Suprapubic skin (tissue), 4 donors: ENCODE results near the gene FAM149A. TPM values are rescaled to one million over a fixed set of nuclear protein-coding genes. Genes with fewer than 3 reads are reported as not detected.

Experiments
- DNase-seq, 2 donors: peaks; one replicate each; pipeline ENCODE4 v3.0.0-alpha.2; 2019; ENCODE audit warnings: low spot score in 2 of 2
- H3K27ac ChIP-seq: fragments of 200-600 bp; sonication (generic); one replicate; pipeline ENCODE4 v1.5.1; 2019
- H3K27me3 ChIP-seq: fragments of 200-600 bp; sonication (generic); one replicate; pipeline ENCODE4 v1.5.1; 2019
- H3K36me3 ChIP-seq: fragments of 200-600 bp; sonication (generic); one replicate; pipeline ENCODE4 v1.5.1; 2019
- H3K4me1 ChIP-seq: fragments of 200-600 bp; sonication (generic); one replicate; pipeline ENCODE4 v1.5.1; 2019
- H3K4me3 ChIP-seq: fragments of 200-600 bp; sonication (generic); one replicate; pipeline ENCODE4 v1.5.1; 2019; ENCODE audit warnings: mild to moderate bottlenecking
- H3K9me3 ChIP-seq: fragments of 200-600 bp; sonication (generic); one replicate; pipeline ENCODE4 v1.5.1; 2019
- EP300 ChIP-seq: sonication (generic); formaldehyde crosslinking; IDR thresholded peaks from one replicate; pipeline ENCODE4 v1.6.1; 2017; ENCODE audit warnings: antibody characterized with exemption
- POLR2A ChIP-seq, 2 donors: fragments of 450-650 bp; IDR thresholded peaks; one replicate each; pipeline ENCODE4 v1.6.1; 2017; ENCODE audit warnings: antibody characterized with exemption in 2 of 2, mild to moderate bottlenecking in 2 of 2, moderate library complexity in 2 of 2
- POLR2AphosphoS5 ChIP-seq, 3 donors: sonication (generic); formaldehyde crosslinking; IDR thresholded peaks; one replicate each; pipeline ENCODE4 v1.6.1; 2017; ENCODE audit warnings: antibody characterized with exemption in 3 of 3
- WGBS: methylation state at CpG from one replicate; pipeline ENCODE4 v1.1.5; 2018; 5-methylcytosine and 5-hydroxymethylcytosine counted together
- total RNA-seq, 4 donors: library from RNA; depleted of rRNA; stranded (reverse); fragments of >200 nt; gene quantifications; one replicate each; pipeline ENCODE4 v1.1.0, GENCODE V29; 2016
- TF ChIP-seq, protein P1 (sequence below), 2 donors: fragments of 200-600 bp in 1 of 2; fragments of 450-650 bp in 1 of 2; sonication (generic) in 1 of 2; IDR thresholded peaks; one replicate each; pipeline ENCODE4 v1.5.1; 2016 to 2019; ENCODE audit warnings: antibody characterized with exemption in 2 of 2, mild to moderate bottlenecking in 1 of 2, moderate library complexity in 1 of 2

Gene FAM149A
- total RNA-seq, 4 donors from 2014 or later: 2.9 to 4.3 (median 3.8) TPM

DNA sequence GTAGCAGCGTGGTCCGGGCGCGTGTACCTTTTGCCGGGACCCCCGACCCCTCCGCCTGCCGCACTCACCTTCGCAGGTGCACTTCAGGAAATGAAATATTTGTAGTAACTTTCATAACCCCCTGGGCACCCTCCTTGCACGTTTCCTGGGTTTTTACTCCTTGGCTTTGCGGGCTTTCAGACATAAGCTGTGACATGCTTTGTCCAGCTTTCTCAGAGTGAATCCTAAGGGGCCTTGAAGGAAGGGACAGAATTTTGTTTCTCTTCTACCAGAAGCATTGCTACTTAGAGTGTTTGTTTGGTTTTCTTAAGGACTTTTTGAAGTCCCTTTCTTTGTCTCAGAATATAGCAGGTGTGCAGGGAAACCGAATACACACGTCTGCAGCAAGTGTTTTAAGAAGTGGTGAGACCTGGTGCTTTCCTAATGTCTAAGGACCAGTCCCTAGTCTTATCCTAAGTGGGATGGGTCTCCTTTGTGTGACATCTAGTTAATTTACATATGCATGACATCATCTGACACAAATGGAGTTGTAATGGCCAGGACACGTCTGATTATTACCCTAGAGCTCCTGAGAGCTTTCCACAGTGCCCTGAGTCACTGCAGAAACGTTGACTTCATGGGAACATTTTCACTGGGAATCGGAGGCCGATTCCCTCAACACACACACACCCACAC, 1.3 kb downstream of the FAM149A start:
- TF ChIP-seq POLR2A (IDR thresholded peaks at IDR 0.05) (no peak), EP300 (no peak), POLR2AphosphoS5 (IDR thresholded peaks at IDR 0.05) (no peak)
- TF ChIP-seq, protein P1, sequence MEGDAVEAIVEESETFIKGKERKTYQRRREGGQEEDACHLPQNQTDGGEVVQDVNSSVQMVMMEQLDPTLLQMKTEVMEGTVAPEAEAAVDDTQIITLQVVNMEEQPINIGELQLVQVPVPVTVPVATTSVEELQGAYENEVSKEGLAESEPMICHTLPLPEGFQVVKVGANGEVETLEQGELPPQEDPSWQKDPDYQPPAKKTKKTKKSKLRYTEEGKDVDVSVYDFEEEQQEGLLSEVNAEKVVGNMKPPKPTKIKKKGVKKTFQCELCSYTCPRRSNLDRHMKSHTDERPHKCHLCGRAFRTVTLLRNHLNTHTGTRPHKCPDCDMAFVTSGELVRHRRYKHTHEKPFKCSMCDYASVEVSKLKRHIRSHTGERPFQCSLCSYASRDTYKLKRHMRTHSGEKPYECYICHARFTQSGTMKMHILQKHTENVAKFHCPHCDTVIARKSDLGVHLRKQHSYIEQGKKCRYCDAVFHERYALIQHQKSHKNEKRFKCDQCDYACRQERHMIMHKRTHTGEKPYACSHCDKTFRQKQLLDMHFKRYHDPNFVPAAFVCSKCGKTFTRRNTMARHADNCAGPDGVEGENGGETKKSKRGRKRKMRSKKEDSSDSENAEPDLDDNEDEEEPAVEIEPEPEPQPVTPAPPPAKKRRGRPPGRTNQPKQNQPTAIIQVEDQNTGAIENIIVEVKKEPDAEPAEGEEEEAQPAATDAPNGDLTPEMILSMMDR (IDR thresholded peaks at IDR 0.05): no peak
- 32% methylated on average over 10 of the region's 17 CpGs for WGBS
- H3K4me1 ChIP-seq: peaks cover 16% of the 10 kb centered on the region
- peaks cover 8% of the 10 kb centered on the region for H3K27me3 ChIP-seq
- peak overlapping the region; percentile 65 for H3K4me3 ChIP-seq
- H3K36me3 ChIP-seq: no peaks in the 10 kb centered on the region
- H3K9me3 ChIP-seq: no peaks in the 10 kb centered on the region
- no peak for DNase-seq
- no peak overlapping the region for H3K27ac ChIP-seq

DNA sequence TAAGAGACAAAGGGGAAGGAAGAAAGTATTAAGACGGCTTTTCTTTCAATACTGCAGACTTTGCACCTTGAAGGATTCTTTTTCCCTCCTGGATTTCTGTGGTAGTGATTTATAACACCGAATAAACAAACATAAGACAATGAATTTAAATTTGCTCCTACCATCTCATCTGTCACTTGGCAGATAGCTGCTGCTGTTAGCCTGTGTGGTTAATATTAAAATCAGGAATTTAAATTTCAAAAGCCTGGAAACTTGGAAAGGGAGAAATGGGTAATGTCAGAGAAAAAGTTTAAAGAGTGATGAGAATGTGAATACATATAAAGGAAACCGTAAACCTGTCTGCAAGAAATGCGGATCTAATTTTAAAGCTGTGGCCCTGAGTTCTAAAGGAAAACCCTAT, 3.4 kb downstream of the FAM149A start:
- no peak for TF ChIP-seq POLR2AphosphoS5 (IDR thresholded peaks at IDR 0.05)
- no peak for TF ChIP-seq POLR2A (IDR thresholded peaks at IDR 0.05)
- H3K27me3 ChIP-seq: peaks cover 8% of the 10 kb centered on the region
- peaks cover 16% of the 10 kb centered on the region for H3K4me1 ChIP-seq
- 70% methylated on average over 4 of the region's 4 CpGs for WGBS
- no peaks in the 10 kb centered on the region for H3K9me3 ChIP-seq
- no peak for DNase-seq
- no peaks in the 10 kb centered on the region for H3K36me3 ChIP-seq
- H3K4me3 ChIP-seq: no peak overlapping the region
- no peak overlapping the region for H3K27ac ChIP-seq

DNA sequence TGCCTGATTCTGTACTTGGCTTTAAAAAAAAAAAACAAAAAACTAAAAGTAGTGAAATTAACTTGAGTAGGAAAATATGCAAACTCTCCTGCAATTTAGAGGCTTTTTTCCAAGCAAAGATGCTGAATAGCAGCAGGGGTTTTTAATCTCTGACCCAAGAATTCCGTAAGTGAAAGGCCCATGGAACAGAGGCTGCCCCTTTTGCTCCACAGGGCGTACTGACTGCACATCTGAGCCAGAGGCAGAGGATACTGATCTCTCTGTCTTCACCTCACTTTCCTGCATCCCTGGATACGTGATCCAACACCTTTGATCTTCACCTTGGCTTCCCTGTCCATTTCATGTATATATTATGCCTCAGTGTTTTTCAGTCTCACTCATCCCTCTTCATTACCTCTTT, 3.9 kb downstream of the FAM149A start:
- no peaks in the 10 kb centered on the region for H3K36me3 ChIP-seq
- TF ChIP-seq, protein P1 (IDR thresholded peaks at IDR 0.05): no peak
- TF ChIP-seq POLR2AphosphoS5 (IDR thresholded peaks at IDR 0.05): no peak
- no peak for TF ChIP-seq EP300
- TF ChIP-seq POLR2A (IDR thresholded peaks at IDR 0.05): no peak
- H3K4me1 ChIP-seq: peaks cover 16% of the 10 kb centered on the region
- no peak overlapping the region for H3K27ac ChIP-seq
- H3K9me3 ChIP-seq: no peaks in the 10 kb centered on the region
- peaks cover 8% of the 10 kb centered on the region for H3K27me3 ChIP-seq
- 81% methylated on average over 3 of the region's 3 CpGs for WGBS
- no peak overlapping the region for H3K4me3 ChIP-seq
- no peak for DNase-seq

DNA sequence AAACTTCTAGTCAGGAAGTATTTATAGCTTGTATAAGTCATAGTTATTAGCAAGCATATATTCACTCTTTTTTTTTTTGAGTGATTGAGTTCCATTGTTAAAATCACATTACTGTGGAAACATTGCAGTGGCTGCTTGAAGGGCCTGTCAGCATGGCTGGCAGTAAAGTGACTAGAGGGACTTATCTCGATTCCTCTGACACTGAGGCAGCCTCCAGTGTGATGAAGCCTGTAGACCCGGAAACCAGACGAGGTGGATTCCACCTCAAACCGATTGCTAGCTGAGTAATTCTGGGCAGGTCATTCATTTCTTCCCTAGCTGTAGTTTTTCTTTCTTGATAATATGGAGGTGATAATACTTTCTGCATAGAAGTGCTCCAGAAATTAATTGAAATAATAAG, 4.7 kb downstream of the FAM149A start:
- no peak for DNase-seq
- Histone ChIP-seq H3K4me1 (peaks cover 15% of the 10 kb centered on the region), H3K27ac (no peak overlapping the region), H3K27me3 (peaks cover 8% of the 10 kb centered on the region), H3K4me3 (no peak overlapping the region), H3K36me3 (no peaks in the 10 kb centered on the region), H3K9me3 (no peaks in the 10 kb centered on the region)
- no peak for TF ChIP-seq POLR2AphosphoS5 (IDR thresholded peaks at IDR 0.05)
- TF ChIP-seq, protein P1 (IDR thresholded peaks at IDR 0.05): no peak
- no peak for TF ChIP-seq EP300
- TF ChIP-seq POLR2A (IDR thresholded peaks at IDR 0.05): no peak
- 89% methylated on average over 4 of the region's 4 CpGs for WGBS

DNA sequence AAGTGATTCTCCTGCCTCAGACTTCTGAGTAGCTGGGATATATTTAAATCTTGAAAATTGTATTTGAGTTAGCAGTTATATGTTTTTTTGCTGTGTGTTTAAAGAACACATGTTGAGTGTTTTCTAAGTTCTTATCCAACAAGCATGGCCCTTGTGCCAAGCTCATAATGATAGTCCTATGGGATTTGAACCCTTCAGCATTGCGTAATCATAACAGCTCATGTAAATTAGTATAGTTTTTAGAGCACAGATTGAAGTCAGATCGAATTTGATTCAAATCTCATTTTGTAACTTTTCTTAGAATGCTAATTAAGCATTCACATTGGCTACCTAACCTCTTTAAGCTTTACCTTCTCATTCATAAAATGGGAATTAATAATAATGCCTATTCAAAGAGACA, 12.2 kb downstream of the FAM149A start:
- no peaks in the 10 kb centered on the region for H3K4me1 ChIP-seq
- no peak for TF ChIP-seq POLR2A (IDR thresholded peaks at IDR 0.05)
- TF ChIP-seq, protein P1 (IDR thresholded peaks at IDR 0.05): no peak
- TF ChIP-seq EP300: no peak
- TF ChIP-seq POLR2AphosphoS5 (IDR thresholded peaks at IDR 0.05): no peak
- DNase-seq: no peak
- no peaks in the 10 kb centered on the region for H3K36me3 ChIP-seq
- no peaks in the 10 kb centered on the region for H3K9me3 ChIP-seq
- no peaks in the 10 kb centered on the region for H3K27me3 ChIP-seq
- no peak overlapping the region for H3K4me3 ChIP-seq
- 52% methylated on average over 2 of the region's 2 CpGs for WGBS
- no peak overlapping the region for H3K27ac ChIP-seq
